ENCODE data around the gene PGGT1B.

Gene PGGT1B

DNA sequence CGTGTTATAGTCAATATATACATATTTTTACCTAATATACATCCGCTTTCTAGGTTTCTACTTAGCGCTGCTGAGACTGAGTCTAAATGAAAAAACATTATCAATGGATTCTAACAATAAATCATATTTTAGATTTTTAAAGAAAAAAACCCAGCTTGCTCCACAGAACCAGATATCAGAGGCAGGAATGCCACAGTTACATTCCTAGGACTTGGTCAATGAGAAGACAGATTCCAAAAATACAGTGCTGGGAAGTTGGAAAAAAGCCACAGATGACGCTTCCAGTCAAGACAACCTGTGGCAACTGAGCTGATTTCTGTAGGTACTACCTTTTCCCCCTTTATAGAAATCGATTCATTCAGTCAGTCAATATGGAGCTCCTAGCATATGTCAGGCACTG lies 34.4 kb upstream of the PGGT1B start:
- H3K9ac ChIP-seq (ENCODE audit: low read length) = no peak overlapping the region
- peaks cover 2% of the 10 kb centered on the region; the same call in 1 of the 2 replicates for H3K9me3 ChIP-seq (ENCODE audit: low read length)
- no peak for TF ChIP-seq EZH2 (IDR thresholded peaks at IDR 0.05; ENCODE audit: borderline replicate concordance, low read length)
- TF ChIP-seq, protein P1, sequence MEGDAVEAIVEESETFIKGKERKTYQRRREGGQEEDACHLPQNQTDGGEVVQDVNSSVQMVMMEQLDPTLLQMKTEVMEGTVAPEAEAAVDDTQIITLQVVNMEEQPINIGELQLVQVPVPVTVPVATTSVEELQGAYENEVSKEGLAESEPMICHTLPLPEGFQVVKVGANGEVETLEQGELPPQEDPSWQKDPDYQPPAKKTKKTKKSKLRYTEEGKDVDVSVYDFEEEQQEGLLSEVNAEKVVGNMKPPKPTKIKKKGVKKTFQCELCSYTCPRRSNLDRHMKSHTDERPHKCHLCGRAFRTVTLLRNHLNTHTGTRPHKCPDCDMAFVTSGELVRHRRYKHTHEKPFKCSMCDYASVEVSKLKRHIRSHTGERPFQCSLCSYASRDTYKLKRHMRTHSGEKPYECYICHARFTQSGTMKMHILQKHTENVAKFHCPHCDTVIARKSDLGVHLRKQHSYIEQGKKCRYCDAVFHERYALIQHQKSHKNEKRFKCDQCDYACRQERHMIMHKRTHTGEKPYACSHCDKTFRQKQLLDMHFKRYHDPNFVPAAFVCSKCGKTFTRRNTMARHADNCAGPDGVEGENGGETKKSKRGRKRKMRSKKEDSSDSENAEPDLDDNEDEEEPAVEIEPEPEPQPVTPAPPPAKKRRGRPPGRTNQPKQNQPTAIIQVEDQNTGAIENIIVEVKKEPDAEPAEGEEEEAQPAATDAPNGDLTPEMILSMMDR (IDR thresholded peaks at IDR 0.05; ENCODE audit: low read length) = no peak
- H3K79me2 ChIP-seq (ENCODE audit: insufficient read depth, low read length) = no peaks in the 10 kb centered on the region
- no peaks in the 10 kb centered on the region for H3K9me2 ChIP-seq (ENCODE audit: low read depth, low read length)
- H3K27ac ChIP-seq (ENCODE audit: low read depth, low read length, poor library complexity, severe bottlenecking) = no peak overlapping the region
- peaks cover 4% of the 10 kb centered on the region; the same call in 1 of the 2 replicates for H3K27me3 ChIP-seq (ENCODE audit: insufficient read depth, low read length)
- no peaks in the 10 kb centered on the region for H3K36me3 ChIP-seq (ENCODE audit: insufficient read depth, low read length)
- no peaks in the 10 kb centered on the region for H3F3A ChIP-seq (ENCODE audit: insufficient read depth, low read length)
- H3K4me1 ChIP-seq (ENCODE audit: insufficient read depth, low read length, severe bottlenecking) = peaks cover 11% of the 10 kb centered on the region
- H2AFZ ChIP-seq (ENCODE audit: low read length) = no peak overlapping the region
- H4K20me1 ChIP-seq (ENCODE audit: insufficient read depth, low read length) = no peaks in the 10 kb centered on the region
- peak overlapping the region; percentile 54 for H3K4me3 ChIP-seq (ENCODE audit: low read depth, low read length, poor library complexity, severe bottlenecking)
- peak overlapping the region; percentile 55 for H3K4me2 ChIP-seq (ENCODE audit: low read length)

DNA sequence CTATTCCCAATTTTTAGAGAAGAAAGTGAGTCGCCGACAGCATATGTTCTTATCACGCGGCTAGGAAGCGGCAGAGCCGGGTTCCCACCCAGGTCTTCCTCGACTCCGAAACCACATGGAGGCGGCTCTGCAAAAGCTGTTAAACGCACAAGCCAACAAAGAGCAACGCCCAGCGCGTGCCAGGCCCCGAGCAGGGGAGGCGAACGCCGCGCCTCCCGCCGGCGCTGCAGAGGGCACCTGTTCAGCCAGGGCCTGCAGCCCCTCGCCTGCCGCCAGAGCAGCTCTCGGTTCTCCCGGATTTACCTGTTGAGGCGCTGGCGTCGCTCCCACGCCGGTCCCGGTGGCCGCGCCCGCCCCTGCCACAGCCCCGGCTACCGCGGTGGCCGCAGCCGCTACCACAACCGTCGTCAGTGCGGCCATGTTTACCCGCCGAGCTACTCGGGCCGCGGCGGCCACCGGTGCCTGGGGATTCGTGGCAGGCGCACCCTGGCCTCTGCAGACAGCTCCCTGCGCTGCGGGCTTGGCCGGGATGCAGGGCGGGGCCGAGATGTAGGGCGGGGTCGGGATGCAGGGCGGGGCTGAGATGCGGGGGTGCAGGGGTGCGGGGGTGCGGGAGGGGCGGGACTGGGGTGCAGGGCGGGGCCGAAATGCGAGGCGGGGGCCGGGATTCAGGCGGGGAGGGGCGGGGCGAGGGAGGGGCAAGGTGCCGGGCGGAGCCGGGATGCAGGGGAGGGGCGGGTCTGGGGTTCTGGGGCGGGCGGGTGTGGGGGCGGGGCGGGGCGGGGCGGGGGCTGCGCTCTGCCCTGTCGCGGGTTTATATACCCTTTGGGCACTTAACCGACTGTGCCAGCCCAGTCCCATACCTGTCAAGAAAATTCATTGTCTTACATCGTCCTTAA lies 33.7 kb upstream of the PGGT1B start, which contains the start of gene CCDC112:
TSS of gene CCDC112 (minus strand) at position 531 of the 899 bp plus-strand sequence. CDS start at position 420, 111 bp downstream.
- no peaks in the 10 kb centered on the region for H4K20me1 ChIP-seq (ENCODE audit: insufficient read depth, low read length)
- H3K4me3 ChIP-seq (ENCODE audit: low read depth, low read length, poor library complexity, severe bottlenecking) = peak within 1 kb of the TSS; percentile 73
- no peak within 1 kb of the TSS for H3K27ac ChIP-seq (ENCODE audit: low read depth, low read length, poor library complexity, severe bottlenecking)
- peak within 1 kb of the TSS; percentile 63 for H3K4me2 ChIP-seq (ENCODE audit: low read length)
- no peaks in the 10 kb centered on the region for H3K36me3 ChIP-seq (ENCODE audit: insufficient read depth, low read length)
- peaks cover 8% of the 10 kb centered on the region; the same call in 1 of the 2 replicates for H3K9me3 ChIP-seq (ENCODE audit: low read length)
- H3K9ac ChIP-seq (ENCODE audit: low read length) = peak within 1 kb of the TSS; percentile 64
- H3F3A ChIP-seq (ENCODE audit: insufficient read depth, low read length) = no peaks in the 10 kb centered on the region
- no peaks in the 10 kb centered on the region for H3K9me2 ChIP-seq (ENCODE audit: low read depth, low read length)
- H3K79me2 ChIP-seq (ENCODE audit: insufficient read depth, low read length) = no peaks in the 10 kb centered on the region
- H3K4me1 ChIP-seq (ENCODE audit: insufficient read depth, low read length, severe bottlenecking) = peaks cover 11% of the 10 kb centered on the region
- TF ChIP-seq EZH2 (IDR thresholded peaks at IDR 0.05; ENCODE audit: borderline replicate concordance, low read length) = no peak
- TF ChIP-seq, protein P1 (IDR thresholded peaks at IDR 0.05; ENCODE audit: low read length) = 0 out of 2 replicates have a peak, but pooled peaks have one; percentile 5
- H3K27me3 ChIP-seq (ENCODE audit: insufficient read depth, low read length) = peaks cover 4% of the 10 kb centered on the region; the same call in 1 of the 2 replicates
- H2AFZ ChIP-seq (ENCODE audit: low read length) = no peak within 1 kb of the TSS

DNA sequence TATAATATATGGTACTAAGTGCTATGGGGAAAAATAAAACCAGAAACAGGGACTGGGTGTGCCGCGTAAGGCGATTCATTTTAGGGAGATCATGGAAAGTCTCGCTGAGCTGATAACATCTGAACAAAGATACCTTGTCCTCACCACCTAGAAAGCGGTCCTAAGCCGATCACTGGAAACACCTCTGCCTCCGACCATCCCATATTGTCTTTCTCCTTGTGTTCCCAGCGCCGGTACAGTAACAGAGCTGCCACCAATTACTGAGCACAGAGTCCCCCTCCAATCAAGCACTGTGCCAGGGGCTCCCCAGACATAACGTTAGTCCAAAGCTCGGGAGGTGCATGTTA lies 33.1 kb upstream of the PGGT1B start:
- Histone ChIP-seq H3K4me2 (ENCODE audit: low read length) (peak overlapping the region; percentile 63), H3K27ac (ENCODE audit: low read depth, low read length, poor library complexity, severe bottlenecking) (no peak overlapping the region), H4K20me1 (ENCODE audit: insufficient read depth, low read length) (no peaks in the 10 kb centered on the region), H2AFZ (ENCODE audit: low read length) (no peak overlapping the region), H3K4me3 (ENCODE audit: low read depth, low read length, poor library complexity, severe bottlenecking) (peak overlapping the region; percentile 73), H3K9me3 (ENCODE audit: low read length) (peaks cover 9% of the 10 kb centered on the region; the same call in 1 of the 2 replicates), H3K79me2 (ENCODE audit: insufficient read depth, low read length) (no peaks in the 10 kb centered on the region), H3K9ac (ENCODE audit: low read length) (peak overlapping the region; percentile 64), H3K9me2 (ENCODE audit: low read depth, low read length) (no peaks in the 10 kb centered on the region), H3K27me3 (ENCODE audit: insufficient read depth, low read length) (peaks cover 4% of the 10 kb centered on the region; the same call in 1 of the 2 replicates), H3K4me1 (ENCODE audit: insufficient read depth, low read length, severe bottlenecking) (peaks cover 11% of the 10 kb centered on the region), H3K36me3 (ENCODE audit: insufficient read depth, low read length) (no peaks in the 10 kb centered on the region), H3F3A (ENCODE audit: insufficient read depth, low read length) (no peaks in the 10 kb centered on the region)
- TF ChIP-seq, protein P1 (IDR thresholded peaks at IDR 0.05; ENCODE audit: low read length) = no peak
- TF ChIP-seq EZH2 (IDR thresholded peaks at IDR 0.05; ENCODE audit: borderline replicate concordance, low read length) = no peak

All from OCI-LY1 (cell line).